ENCODE results near the gene NR5A2.

Gene NR5A2

GRCh38 chr1:200035956-200036618, 8.6 kb downstream of the NR5A2 start:
- no peak for DNase-seq (ENCODE audit: low spot score)

GRCh38 chr1:200036619-200037270, 9.2 kb downstream of the NR5A2 start:
- DNase-seq (ENCODE audit: low spot score) = no peak

GRCh38 chr1:200037501-200037900, 10.0 kb downstream of the NR5A2 start:
- no peak for DNase-seq (ENCODE audit: low spot score)

DNA sequence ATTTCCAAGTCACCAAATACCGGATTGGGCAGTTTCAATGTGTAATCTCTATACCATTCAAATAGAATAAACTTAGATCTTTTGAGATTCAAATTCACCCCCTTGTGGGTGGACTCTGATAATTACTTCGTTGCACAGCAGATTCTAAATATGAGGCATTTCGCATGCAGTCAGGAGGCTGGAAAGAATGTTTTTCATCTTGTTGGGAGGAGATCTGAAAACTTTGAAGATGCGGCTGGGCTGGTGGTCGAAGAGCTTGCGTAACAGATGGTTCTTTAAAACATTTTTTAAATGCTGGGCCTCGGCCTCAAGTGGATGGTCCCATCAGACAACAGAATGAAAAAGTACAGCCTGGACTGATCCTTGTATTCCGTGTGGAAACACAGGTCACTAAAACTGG, 10.4 kb downstream of the NR5A2 start:
- DNase-seq (ENCODE audit: low spot score) = no peak

DNA sequence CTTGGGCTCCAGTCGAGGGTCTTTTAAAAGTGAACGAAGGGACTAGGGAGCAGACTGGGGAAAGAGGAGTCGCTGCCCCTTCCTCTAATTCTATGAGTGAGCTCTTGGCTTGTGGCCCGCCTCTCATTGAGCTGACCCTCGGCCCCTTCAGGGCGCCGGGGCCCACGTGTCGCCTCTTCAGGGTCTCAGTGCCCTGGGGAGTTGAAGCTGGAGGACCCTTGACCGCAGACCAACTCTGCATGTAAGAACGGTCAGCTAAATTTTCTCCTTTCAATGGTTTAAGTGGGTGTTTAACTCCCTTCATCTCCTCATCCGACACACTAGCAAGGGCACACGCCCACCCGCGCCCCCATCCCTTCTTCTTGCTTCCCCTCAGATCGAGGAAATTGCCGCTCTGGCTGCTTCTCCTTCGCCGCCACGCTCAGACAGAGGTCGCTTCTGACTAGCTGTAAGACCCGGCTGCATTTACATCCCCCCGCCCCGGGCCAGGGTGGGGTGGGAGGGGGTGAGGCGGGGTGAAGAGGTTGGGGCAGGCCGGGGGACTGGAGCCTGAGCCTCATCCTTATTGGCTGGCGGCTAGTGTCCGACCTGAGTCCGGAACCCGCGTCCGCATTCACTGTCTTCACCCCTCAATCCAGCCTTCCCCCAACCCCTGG, 10.9 kb downstream of the NR5A2 start:
- peak; percentile 88 for DNase-seq (ENCODE audit: low spot score)

DNA sequence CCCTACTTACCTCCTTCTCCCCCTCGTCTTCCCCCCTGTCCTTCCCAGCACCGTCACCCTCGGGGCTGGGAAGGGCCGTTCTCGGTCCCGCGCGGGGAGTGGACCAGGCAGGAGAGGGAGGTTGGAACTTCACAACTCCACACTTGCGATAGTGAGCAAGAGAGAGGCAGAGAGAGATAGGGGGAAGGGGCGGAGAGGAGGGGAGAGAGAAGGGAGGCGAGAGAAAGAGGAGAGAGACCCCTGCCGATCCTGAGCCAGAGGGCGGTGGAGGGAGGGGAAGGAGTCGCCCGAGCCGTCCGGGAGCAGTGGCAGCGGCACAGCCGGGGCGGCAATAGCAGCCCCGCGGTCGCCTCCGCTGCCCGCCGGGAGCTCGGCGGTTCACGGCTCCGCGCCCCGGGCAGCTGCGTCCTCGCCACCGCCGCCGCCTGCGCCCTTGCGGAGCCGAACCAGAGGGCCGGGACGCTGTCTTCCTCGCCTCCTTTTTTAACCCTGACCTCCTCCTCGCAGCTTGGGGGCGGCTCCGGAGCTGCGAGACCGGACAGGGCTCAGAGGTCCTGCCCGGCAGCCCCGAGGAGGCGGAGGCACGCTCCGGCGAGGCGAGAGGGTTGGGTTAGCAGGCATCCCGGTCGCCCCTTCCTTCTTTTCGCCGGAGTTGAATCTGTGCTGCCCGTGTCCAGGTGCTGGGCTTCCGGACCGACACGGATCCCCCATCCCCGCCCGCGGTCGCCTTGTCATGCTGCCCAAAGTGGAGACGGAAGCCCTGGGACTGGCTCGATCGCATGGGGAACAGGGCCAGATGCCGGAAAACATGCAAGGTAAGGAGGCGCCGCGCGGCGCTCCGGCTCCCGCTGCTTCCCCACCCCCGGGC, 11.7 kb downstream of the NR5A2 start:
- DNase-seq (ENCODE audit: low spot score) = peak; percentile 63

GRCh38 chr1:200039849-200040474, 12.5 kb downstream of the NR5A2 start:
- no peak for DNase-seq (ENCODE audit: low spot score)

- DNase-seq (ENCODE audit: low spot score) = peak; percentile 87
Measured at GRCh38 chr1:200040481-200041138, 13.1 kb downstream of the NR5A2 start.

GRCh38 chr1:200041337-200042118, 14.0 kb downstream of the NR5A2 start:
- no peak for DNase-seq (ENCODE audit: low spot score)

GRCh38 chr1:200042119-200042551, 14.6 kb downstream of the NR5A2 start:
- DNase-seq (ENCODE audit: low spot score) = peak; percentile 56

DNA sequence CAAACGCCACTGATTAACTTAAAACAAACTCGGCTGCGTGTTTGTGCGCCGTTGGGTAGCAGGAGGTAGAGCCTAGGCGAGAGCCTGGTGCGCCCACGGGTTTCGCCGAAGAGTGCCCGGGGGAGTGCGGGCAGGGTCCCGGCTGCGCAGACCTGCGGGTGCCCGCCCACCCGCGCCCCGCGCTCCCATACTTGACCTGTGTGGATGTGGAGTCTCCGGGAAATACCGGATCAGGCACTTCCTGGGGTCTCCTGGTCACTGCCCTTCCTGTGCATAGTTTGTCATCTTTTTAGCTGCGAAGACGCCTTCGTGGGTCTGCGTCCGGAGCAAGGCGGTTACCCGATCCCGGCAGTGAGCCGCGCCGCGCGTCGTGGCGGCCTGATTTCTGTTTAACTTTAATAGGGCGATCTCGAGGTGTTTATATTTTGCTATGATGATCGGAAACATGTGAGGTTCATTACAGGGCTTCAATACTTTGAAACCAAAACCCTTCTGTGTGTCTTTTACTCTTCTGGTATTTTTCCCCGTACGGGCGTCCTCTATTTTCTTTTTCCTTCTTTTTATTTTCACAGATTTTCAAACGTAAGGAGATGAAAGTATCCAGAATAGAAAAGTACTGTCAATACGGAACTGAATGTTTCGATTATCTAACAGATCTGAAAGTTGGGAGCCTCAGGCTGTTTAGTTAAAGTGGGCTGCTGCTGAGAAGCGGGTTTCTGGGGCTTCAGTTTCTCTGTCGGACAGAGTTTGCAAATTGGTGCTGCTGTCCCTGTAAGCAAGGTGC, 15.2 kb downstream of the NR5A2 start:
- DNase-seq (ENCODE audit: low spot score) = peak; percentile 78

DNA sequence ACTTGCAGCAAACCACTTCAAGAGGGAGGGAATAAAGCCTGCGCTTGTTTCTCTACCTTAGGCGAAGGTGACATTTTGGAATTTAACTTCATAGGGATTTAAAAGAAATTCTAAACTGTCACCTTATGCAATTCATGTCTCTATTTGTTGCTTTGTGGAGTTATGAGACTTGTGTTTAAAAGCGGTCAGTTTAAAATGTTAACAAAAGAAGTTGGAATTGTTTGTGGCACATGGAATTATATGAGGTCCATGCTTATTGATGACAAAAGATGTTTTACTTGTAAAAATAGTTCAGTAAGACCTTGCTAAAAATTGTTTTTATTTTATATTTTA, 15.8 kb downstream of the NR5A2 start:
- no peak for DNase-seq (ENCODE audit: low spot score)

DNA sequence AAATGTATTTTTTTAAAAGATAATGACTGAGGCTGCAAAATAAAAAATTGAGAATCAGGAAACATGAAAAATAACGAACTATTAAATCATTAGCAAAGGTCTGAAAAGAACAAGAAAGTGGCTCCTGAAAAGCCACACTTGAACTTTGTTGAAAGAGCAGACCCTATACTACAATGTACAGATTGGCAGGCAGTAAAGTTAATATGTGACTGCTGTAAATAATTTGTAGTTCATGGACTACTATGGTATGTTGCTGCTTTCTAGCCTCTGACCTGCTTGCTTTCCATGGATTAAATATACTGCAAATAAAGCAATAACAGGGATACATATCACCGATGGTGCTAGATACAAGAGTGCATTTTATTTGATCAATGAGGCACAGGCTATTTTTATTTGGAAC, 18.6 kb downstream of the NR5A2 start:
- no peak for DNase-seq (ENCODE audit: low spot score)

DNA sequence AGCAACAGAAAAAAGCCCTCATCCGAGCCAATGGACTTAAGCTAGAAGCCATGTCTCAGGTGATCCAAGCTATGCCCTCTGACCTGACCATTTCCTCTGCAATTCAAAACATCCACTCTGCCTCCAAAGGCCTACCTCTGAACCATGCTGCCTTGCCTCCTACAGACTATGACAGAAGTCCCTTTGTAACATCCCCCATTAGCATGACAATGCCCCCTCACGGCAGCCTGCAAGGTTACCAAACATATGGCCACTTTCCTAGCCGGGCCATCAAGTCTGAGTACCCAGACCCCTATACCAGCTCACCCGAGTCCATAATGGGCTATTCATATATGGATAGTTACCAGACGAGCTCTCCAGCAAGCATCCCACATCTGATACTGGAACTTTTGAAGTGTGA, 20.7 kb downstream of the NR5A2 start:
- no peak for DNase-seq (ENCODE audit: low spot score)

GRCh38 chr1:200049810-200050209, 22.3 kb downstream of the NR5A2 start:
- DNase-seq (ENCODE audit: low spot score) = no peak

GRCh38 chr1:200051620-200052019, 24.1 kb downstream of the NR5A2 start:
- DNase-seq (ENCODE audit: low spot score) = no peak

GRCh38 chr1:200053091-200053490, 25.6 kb downstream of the NR5A2 start:
- no peak for DNase-seq (ENCODE audit: low spot score)

DNA sequence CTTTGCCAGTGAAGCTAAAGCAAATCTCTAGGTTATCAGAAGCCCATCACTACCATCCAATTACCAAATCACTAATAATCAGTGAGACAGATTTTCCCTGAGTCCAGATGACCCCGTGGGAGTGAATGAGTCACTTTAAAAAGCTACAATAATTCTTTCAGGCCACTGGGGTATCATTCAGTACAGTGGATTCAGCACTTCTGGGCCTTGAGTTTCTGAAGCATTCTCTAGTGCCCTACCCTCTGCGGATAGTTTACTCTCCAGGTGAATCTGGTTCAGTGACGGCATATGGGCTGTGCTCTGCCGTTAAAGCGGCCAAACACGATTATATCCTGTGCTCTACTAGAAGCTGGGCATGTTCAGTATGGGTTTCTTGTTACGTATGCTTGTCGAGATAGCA, 26.1 kb downstream of the NR5A2 start:
- DNase-seq (ENCODE audit: low spot score) = no peak

- DNase-seq (ENCODE audit: low spot score) = no peak
Measured at GRCh38 chr1:200058341-200058740, 30.8 kb downstream of the NR5A2 start.

GRCh38 chr1:200062143-200062542, 34.6 kb downstream of the NR5A2 start:
- DNase-seq (ENCODE audit: low spot score) = no peak

Measured in HuH-7 (cell line).